SK-N-SH (cell line): ENCODE results near the gene CBFA2T2.

Source experiments
- CTCF ChIP-seq: fragments of 200-600 bp; sonication (generic); IDR thresholded peaks from 2 replicates; pipeline ENCODE4 v1.6.1; 2017; ENCODE audit warnings: antibody characterized with exemption, mild to moderate bottlenecking, moderate library complexity
- EP300 ChIP-seq, 2 experiments: IDR thresholded peaks; 2 replicates each; pipeline versions ENCODE4 v1.4.0 to v1.6.1; 2012; ENCODE audit warnings: borderline replicate concordance in 1 of 2, low read depth in 1 of 2, low read length in 1 of 2
- EZH2phosphoT487 ChIP-seq: fragments of 200-600 bp; sonication (generic); IDR thresholded peaks from 2 replicates; pipeline ENCODE4 v1.6.1; 2017; ENCODE audit warnings: low read depth, mixed run types, mild to moderate bottlenecking, antibody characterized with exemption, moderate library complexity, borderline replicate concordance
- FOSL2 ChIP-seq: IDR thresholded peaks from 2 replicates; pipeline ENCODE4 v1.4.0; 2012; ENCODE audit warnings: low read depth, mild to moderate bottlenecking, moderate library complexity, borderline replicate concordance
- JUND ChIP-seq: IDR thresholded peaks from 2 replicates; pipeline ENCODE4 v1.4.0; 2012
- SMC3 ChIP-seq: IDR thresholded peaks from 2 replicates; pipeline ENCODE4 v1.6.1; 2012; ENCODE audit warnings: low read depth, low read length, improper control_type of control experiment
- TEAD4 ChIP-seq: IDR thresholded peaks from 2 replicates; pipeline ENCODE4 v1.4.0; 2012; ENCODE audit warnings: mild to moderate bottlenecking, borderline replicate concordance; ENCODE audit not compliant: insufficient read depth
- USF2 ChIP-seq: fragments of 150-350 bp; IDR thresholded peaks from 2 replicates; pipeline ENCODE4 v1.6.1; 2017; ENCODE audit warnings: antibody characterized with exemption, low read length, low read depth, borderline replicate concordance
- TF ChIP-seq, protein P1 (sequence below): IDR thresholded peaks from 2 replicates; pipeline ENCODE4; 2012

DNA sequence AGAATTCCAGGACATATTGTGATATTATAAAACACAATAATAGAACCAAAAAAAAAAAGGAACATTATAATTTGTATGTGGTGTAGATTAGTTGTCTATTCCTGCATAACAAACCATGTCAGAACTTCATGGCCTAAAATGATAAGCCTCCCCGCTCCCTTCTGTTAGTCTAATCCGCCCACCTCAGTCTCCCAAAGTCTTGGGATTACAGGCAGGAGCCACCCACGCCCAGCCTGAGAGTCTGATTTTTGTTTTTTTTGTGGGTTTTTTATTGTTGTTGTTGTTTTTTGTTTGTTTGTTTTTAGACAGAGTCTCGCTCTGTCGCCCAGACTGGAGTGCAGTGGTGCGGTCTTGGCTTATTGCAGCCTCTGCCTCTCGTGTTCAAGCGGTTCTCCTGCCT lies 111.1 kb downstream of the CBFA2T2 start:
- TF ChIP-seq CTCF (no peak), EZH2phosphoT487 (no peak), TEAD4 (no peak), EP300 (IDR thresholded peaks at IDR 0.05; ENCODE audit: borderline replicate concordance in 1 of 2, low read depth in 1 of 2, low read length in 1 of 2) (no peak), USF2 (no peak), FOSL2 (no peak), JUND (no peak), SMC3 (no peak)
- TF ChIP-seq, protein P1, sequence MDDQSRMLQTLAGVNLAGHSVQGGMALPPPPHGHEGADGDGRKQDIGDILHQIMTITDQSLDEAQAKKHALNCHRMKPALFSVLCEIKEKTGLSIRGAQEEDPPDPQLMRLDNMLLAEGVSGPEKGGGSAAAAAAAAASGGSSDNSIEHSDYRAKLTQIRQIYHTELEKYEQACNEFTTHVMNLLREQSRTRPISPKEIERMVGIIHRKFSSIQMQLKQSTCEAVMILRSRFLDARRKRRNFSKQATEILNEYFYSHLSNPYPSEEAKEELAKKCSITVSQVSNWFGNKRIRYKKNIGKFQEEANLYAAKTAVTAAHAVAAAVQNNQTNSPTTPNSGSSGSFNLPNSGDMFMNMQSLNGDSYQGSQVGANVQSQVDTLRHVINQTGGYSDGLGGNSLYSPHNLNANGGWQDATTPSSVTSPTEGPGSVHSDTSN = no peak
